NCI-H774 (cell line): Measurements from ENCODE around the gene PLCE1.
"Not testable (repeated sequence)": the region's sequence is repeated elsewhere in the genome, so short reads cannot be mapped to it uniquely, and the experiment has no call there.

Experiments
- DNase-seq: peaks from one replicate; lab custom pipeline; 2025; lab: John Stamatoyannopoulos, UW

PLCE1 gene

GRCh38 chr10:93993782-93994437 is at the start of gene PLCE1:
PLCE1 (plus strand) TSS chr10:93993931; CDS start chr10:94031047, 37,116 bp downstream.
- DNase-seq: peak; percentile 62

DNA sequence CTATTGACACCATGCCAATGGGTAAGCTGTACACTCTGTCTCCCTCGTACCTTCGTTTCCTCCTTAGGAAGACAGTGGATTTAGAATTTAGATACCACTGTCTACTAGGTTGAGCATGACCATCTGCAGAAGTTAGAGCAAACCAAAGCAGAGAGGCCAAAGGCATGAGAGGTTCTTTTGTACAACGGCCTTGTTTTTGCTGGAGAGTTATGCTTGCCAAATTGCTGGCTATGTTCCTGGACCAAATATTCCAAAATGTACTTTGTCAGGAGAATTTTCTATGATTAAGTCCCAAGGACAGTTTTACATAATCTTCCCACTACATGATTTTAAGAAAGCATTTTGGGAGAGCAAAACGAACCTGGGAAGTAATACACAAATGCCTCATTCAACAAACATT is 47.9 kb upstream of the PLCE1 start:
- DNase-seq: no peak

DNA sequence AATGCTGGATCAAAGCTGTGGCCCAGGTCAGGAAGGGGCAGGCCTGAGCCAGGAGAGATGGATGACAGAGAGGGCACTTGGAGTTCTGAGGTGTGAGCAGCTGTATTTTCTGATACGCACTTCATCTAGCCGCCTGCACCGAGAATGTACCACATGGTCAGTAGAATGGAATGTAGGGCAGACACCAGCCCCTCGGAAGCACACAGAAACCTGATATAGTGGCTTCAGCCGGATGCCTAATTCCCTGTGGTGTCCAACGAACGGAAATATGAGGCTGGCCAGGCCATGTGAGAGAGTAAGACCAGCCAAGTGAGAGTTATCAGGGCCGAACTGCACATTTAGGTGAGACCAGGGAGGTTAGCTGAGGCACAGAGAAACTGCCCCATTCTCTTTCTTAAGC is 46.7 kb upstream of the PLCE1 start:
- no peak for DNase-seq

- no peak for DNase-seq
Observed at GRCh38 chr10:93947524-93947923, 46.2 kb upstream of the PLCE1 start.

DNA sequence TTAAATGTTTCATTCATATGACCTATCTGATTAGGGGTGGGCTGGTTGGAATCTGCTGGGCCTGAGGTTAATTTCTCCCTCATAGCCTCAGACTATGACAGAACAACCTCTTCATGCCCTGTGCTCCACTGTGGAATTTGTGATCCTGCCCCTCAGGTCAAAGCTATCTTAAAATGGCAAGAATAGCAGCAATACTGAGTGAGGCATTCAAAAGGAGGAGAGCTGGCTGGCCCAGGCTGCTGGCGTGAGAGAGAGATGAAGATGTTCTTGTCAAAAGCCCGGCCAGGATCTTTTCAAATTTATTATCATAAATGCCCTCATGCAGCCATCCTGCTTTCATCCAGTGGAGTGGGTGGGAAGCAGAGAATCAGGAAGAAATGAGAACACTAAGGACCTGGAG is 41.8 kb upstream of the PLCE1 start:
- DNase-seq: no peak

DNA sequence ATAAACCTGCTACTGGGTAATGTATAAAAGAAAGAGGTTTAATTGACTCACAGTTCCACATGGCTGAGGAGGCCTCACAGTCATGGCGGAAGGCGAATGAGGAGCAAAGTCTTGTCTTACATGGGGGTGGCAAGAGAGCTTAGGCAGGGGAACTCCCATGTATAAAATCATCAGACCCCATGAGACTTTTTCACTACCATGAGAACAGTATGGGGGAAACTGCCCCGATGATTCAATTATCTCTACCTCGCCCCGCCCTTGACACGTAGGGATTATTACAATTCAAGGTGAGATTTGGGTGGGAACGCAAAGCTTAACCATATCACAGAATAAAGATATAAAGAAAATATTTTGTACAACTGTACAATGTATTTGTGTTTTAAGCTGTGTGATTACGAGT is 39.4 kb upstream of the PLCE1 start:
- DNase-seq: no peak

GRCh38 chr10:93954726-93955363 is 38.9 kb upstream of the PLCE1 start:
- no peak for DNase-seq

DNA sequence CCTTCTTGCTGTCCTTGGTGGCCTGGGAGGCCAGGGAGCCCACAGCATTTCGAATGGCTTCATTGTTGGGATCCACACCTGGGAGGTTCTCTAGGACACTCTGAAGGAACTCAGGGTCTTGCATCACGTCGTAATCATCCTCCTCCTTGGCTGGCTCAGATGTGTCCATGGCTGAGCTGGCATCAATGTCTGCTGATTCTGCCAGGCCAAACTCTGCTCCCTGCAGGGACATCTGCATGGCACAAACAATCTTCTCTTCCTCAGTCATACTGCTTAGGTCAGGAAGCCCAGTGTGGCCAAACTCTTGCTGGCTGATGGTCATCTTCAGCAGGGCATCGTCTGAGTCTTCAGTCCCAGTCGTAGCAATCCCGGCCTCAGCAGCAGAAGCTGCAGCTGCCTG is 34.9 kb upstream of the PLCE1 start:
- no peak for DNase-seq

- DNase-seq: not testable (repeated sequence)
Observed at GRCh38 chr10:93960988-93961387, 32.7 kb upstream of the PLCE1 start.

DNA sequence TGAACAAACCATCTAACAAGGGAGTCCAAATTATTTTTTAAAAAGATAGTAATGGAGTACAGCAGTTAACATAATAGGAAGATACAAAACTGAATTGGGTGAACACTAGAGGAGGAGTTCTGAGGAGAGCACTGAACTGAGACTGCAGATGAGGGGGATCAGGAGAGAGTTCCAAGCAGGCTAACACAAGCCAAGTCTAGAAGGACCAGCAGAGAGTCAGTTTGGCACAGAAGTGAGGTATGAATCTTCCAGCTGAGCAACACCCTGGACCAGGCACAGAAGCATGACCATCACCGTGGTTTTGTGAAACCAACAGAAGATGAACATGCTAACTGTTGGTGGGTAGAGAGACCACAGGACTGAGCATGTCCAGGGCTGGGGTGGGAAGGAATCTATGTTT is 30.8 kb upstream of the PLCE1 start:
- DNase-seq: no peak

DNA sequence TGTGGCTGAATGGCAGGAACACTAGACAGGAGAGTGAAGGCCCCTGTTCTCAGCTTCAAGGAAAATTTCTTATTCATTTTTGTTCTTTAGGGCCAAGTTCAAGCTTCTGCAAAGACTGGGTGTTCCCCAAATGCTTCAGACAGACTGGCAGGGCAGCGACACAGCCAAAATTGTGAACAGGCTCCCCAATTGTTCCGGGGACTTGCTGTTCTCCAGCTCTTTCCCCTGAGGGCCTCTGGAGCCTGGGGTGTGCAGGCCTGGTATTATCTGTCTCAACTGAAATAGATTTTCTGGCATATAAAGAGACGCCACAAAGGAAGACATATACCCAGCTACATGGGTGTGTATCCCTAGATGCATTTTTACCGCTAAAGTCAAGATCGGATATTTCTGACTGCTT is 30.3 kb upstream of the PLCE1 start:
- no peak for DNase-seq

GRCh38 chr10:93965911-93966310 is 27.8 kb upstream of the PLCE1 start:
- DNase-seq: no peak

DNA sequence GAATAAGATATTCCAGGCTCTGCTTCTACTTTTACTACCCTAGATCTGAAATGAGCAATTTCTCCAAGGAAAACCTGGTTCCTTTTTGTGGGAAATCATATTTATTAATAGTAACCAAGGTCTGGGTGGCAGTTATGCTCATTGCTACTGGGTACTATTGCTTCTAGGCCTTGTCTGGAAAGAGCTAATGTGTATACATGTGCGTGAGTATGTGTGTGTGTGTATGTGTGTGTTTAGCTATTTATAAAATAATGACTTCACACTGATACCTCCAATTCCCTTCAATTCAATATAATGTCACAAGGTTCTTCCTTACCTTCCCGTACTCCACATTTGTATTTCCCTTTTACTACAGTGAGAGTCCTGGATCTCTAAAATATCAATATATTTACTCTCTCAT is 26.0 kb upstream of the PLCE1 start:
- no peak for DNase-seq

- no peak for DNase-seq
Observed at GRCh38 chr10:93968540-93968945, 25.2 kb upstream of the PLCE1 start.

DNA sequence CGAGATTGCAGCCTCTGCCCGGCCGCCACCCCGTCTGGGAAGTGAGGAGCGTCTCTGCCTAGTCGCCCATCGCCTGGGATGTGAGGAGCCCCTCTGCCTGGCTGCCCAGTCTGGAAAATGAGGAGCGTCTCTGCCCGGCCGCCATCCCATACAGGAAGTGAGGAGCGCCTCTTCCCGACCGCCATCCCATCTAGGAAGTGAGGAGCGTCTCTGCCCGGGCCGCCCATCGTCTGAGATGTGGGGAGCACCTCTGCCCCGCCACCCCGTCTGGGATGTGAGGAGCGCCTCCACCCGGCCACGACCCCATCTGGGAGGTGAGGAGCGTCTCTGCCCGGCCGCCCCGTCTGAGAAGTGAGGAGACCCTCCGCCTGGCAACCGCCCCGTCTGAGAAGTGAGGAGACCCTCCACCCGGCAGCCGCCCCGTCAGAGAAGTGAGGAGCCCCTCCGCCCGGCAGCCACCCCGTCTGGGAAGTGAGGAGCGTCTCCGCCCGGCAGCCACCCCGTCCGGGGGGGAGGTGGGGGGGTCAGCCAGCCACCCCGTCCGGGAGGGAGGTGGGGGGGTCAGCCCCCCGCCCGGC is 23.2 kb upstream of the PLCE1 start:
- not testable (repeated sequence) for DNase-seq

GRCh38 chr10:93973748-93974445 is 19.8 kb upstream of the PLCE1 start:
- no peak for DNase-seq

- DNase-seq: no peak
Observed at GRCh38 chr10:93977442-93977841, 16.3 kb upstream of the PLCE1 start.

DNA sequence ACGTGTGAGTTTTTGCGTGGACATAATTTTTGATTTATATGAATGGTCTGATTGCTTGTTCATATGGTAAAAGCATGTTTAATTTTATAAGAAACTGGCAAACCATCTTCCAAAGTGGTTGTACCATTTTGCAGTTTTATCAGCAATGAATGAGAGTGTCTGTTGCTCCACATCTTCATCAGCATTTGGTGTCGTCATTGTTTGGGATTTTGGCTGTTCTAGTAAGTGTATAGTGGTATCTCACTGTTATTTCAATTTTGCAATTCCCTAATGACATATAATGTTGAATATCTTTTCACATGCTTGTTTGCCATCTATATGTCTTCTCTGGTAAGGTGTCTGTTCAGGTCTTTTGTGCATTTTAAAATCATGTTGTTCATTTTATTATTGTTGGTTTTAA is 13.2 kb upstream of the PLCE1 start:
- DNase-seq: no peak

DNA sequence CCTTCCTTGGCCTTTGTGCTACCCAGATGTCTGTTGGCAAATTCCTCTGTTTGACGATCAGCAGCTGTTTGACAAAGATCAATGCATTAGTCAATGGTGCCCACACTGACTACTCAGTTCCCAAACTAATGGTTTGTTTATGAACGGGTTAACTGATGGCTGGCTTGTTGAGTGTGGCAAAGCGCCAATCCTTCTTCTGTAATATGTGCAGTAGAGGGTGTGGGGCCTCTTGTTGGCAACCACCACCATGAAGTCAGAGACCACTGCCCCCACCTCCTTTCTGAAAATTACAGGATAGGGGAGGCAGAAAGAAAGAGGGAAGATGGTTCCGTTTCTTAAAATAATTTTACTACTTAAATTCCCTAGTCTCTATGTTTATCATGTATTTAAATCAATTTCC is 2.6 kb upstream of the PLCE1 start:
- no peak for DNase-seq

DNA sequence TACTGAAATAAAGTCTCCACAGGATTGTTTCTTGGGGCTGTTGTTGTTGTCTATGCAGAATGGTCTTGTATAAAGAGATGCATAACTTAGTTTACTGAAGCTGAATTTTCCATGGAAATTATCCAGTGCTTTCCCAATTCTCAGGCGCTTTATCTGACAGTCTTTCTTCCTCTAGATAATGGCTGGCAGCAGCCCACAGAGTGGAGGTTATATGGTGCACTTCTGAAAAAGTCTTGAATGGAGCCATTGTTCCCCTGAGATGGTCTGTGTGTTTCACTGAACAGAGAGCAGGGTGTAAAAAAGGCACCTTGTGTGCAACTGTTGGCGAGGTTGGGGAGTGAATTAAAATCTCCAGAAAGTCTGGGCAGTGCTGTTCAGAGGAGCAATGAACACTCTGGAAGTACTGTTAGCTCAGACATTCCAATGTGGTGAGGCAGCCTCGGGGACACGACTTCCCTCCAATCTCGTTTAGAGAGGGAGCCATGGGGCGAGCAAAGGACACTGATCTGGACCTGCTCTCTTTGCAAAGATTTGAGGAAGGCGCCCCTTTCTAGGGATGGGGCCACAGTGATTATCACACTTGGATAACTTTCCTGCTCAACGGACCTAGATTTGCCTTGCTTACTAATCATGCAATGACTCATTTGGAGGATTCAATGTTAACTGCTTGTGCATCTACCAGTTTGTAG is 2.0 kb upstream of the PLCE1 start:
- DNase-seq: no peak

DNA sequence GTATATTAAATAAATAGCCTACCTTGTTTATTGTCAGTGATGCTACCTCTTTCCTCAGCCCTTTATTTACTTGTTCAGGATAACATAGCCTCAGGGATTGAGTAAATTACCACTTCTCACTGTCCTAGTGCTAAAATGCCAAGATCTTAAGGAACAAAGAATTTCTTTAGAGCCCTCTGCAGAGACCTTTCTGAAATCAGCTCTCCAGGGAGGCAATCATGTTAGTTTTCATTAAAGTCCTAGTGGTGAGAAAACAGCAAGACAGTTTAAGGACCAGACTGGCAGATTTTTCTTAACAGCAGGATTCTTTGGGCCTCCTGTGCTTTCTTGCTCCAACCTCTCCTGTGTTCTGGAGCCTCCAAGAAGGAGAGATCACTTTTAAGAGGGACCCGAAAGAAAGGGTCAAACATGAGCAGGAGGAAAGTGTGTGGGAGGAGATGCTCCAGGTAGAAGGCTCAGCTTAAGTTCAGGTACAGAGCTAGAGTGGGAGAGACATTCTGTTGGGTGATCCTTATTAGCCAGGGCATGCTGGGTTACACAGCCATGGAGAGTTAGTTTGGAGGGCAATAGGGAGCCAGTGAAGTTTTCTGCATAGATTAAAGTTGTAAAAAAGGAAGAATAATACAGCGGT is 1.2 kb upstream of the PLCE1 start:
- no peak for DNase-seq

DNA sequence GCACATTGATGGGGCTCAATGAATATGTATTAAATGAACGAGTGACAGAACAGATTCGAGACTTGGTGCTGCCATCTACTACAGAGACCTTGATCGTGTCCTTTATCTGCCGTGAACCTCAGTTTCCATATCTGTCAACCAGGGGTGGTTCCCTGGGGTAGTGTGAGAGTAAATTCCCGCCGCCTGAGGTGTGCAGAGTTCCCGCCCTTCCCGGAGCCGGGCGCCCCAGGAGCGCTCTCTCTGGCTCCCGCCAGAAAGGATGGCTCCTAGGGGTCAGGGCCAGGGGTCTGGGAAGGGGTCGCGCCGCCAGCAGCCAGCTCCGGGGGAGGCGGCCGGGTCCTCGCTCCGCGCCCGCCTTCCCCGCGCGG is 333 bp upstream of the PLCE1 start:
- no peak for DNase-seq
